HepG2 (cell line): ENCODE data around the gene MED9.

Experiments
- CC2D1A ChIP-seq: sonication (generic); formaldehyde crosslinking; IDR thresholded peaks from 2 replicates; pipeline ENCODE4 v1.8.1; 2023; ENCODE audit warnings: mild to moderate bottlenecking, missing genetic modification reagents
- CREM ChIP-seq, 2 experiments: sonication (generic) in 1 of 2; formaldehyde crosslinking in 1 of 2; IDR thresholded peaks; 2 replicates each; pipeline versions ENCODE4 v1.4.0 to v1.6.1; 2016 to 2020; ENCODE audit warnings: antibody characterized with exemption in 1 of 2, mild to moderate bottlenecking in 1 of 2, missing genetic modification reagents in 1 of 2
- GATAD1 ChIP-seq: IDR thresholded peaks from 2 replicates; pipeline ENCODE4 v1.6.1; 2016; ENCODE audit warnings: missing genetic modification reagents, missing compliant biosample characterization
- HMG20A ChIP-seq: IDR thresholded peaks from 2 replicates; pipeline ENCODE4 v1.6.1; 2016; ENCODE audit warnings: borderline replicate concordance
- MAFK ChIP-seq, 2 experiments: IDR thresholded peaks in 1 of 2; conservative IDR thresholded peaks in 1 of 2; 2 replicates each; pipeline ENCODE4 v1.6.1; 2011; ENCODE audit warnings: improper control_type of control experiment in 2 of 2, low read length in 2 of 2
- ZMYM4 ChIP-seq: sonication (generic); formaldehyde crosslinking; IDR thresholded peaks from 2 replicates; pipeline ENCODE4 v1.8.1; 2023; ENCODE audit warnings: mild to moderate bottlenecking, missing genetic modification reagents
- ZNF121 ChIP-seq: sonication (generic); formaldehyde crosslinking; IDR thresholded peaks from 2 replicates; pipeline ENCODE4 v1.5.0; 2020; ENCODE audit warnings: mild to moderate bottlenecking, missing genetic modification reagents
- ZNF331 ChIP-seq: sonication (generic); formaldehyde crosslinking; IDR thresholded peaks from 2 replicates; pipeline ENCODE4 v1.4.0; 2020; ENCODE audit warnings: missing genetic modification reagents
- ZNF407 ChIP-seq: sonication (generic); formaldehyde crosslinking; IDR thresholded peaks from one replicate; pipeline ENCODE4 v1.5.1; 2020; ENCODE audit warnings: mild to moderate bottlenecking, missing genetic modification reagents; ENCODE audit errors: not compliant biosample characterization
- ZNF766 ChIP-seq: sonication (generic); formaldehyde crosslinking; IDR thresholded peaks from 2 replicates; pipeline ENCODE4 v1.5.0; 2020; ENCODE audit warnings: missing genetic modification reagents, borderline replicate concordance
- TF ChIP-seq, protein P1 (sequence below): sonication (generic); formaldehyde crosslinking; IDR thresholded peaks from 2 replicates; pipeline ENCODE4 v1.5.0; 2020; ENCODE audit warnings: mild to moderate bottlenecking, missing genetic modification reagents, moderate library complexity

- TF ChIP-seq, protein P1, sequence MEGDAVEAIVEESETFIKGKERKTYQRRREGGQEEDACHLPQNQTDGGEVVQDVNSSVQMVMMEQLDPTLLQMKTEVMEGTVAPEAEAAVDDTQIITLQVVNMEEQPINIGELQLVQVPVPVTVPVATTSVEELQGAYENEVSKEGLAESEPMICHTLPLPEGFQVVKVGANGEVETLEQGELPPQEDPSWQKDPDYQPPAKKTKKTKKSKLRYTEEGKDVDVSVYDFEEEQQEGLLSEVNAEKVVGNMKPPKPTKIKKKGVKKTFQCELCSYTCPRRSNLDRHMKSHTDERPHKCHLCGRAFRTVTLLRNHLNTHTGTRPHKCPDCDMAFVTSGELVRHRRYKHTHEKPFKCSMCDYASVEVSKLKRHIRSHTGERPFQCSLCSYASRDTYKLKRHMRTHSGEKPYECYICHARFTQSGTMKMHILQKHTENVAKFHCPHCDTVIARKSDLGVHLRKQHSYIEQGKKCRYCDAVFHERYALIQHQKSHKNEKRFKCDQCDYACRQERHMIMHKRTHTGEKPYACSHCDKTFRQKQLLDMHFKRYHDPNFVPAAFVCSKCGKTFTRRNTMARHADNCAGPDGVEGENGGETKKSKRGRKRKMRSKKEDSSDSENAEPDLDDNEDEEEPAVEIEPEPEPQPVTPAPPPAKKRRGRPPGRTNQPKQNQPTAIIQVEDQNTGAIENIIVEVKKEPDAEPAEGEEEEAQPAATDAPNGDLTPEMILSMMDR: no peak
- TF ChIP-seq ZNF121 (CRISPR knock-in tag) (no peak), ZNF407 (CRISPR knock-in tag) (no peak), ZNF766 (no peak), MAFK (conservative IDR thresholded peaks at IDR 0.05 in 1 of 2, IDR thresholded peaks at IDR 0.05 in 1 of 2; ENCODE audit: low read length in 2 of 2) (no peak), HMG20A (CRISPR knock-in tag) (no peak; the same call in 1 of the 2 replicates), CC2D1A (CRISPR knock-in tag) (no peak), CREM (IDR thresholded peaks at IDR 0.05) (no peak), CREM (CRISPR knock-in tag; IDR thresholded peaks at IDR 0.05) (no peak), ZMYM4 (CRISPR knock-in tag) (no peak), ZNF331 (CRISPR knock-in tag) (no peak), GATAD1 (CRISPR knock-in tag) (no peak)
Measured at GRCh38 chr17:17468217-17469010, 8.4 kb upstream of the MED9 start.
